OCI-LY7 (cell line): ENCODE data around the gene CDC14B. TPM values are rescaled to one million over a fixed set of nuclear protein-coding genes. Genes with fewer than 3 reads are reported as not detected.

ENCODE experiments used
- BruUV-seq: library from RNA; stranded (reverse); fragments of 400-500 nt; replicated peaks from 2 replicates; lab custom pipeline; 2021; lab: Mats Ljungman, UMichigan
- CTCF ChIA-PET: fragments of 300-600 bp; sonication (Branson Sonifier 250); formaldehyde crosslinking; loops from one replicate; lab custom pipeline; 2022; ENCODE audit warnings: antibody characterized with exemption; ENCODE audit not compliant: unreplicated experiment; lab: Charles Lee
- POLR2A ChIA-PET: fragments of 300-600 bp; sonication (Branson Sonifier 250); formaldehyde crosslinking; loops from one replicate; lab custom pipeline; 2022; ENCODE audit warnings: antibody characterized with exemption; lab: Charles Lee
- DNase-seq: peaks from one replicate; pipeline ENCODE4 v3.0.0-alpha.2; 2015; ENCODE audit warnings: low spot score
- H2AFZ ChIP-seq: fragments of 200-600 bp; sonication (generic), shearing (Covaris generic); 2 replicates; pipeline ENCODE4 v1.6.1; 2014; ENCODE audit warnings: mild to moderate bottlenecking, antibody characterized with exemption, low read length, moderate library complexity
- H3K27ac ChIP-seq: fragments of 200-600 bp; sonication (generic); 2 replicates; pipeline ENCODE4 v1.5.1; 2014; ENCODE audit warnings: mixed run types, low read depth, mild to moderate bottlenecking, moderate library complexity, low read length, inconsistent platforms; ENCODE audit not compliant: poor library complexity, severe bottlenecking
- H3K36me3 ChIP-seq: fragments of 200-600 bp; sonication (generic); 2 replicates; pipeline ENCODE4 v1.6.1; 2014; ENCODE audit warnings: mild to moderate bottlenecking, antibody characterized with exemption, low read length, moderate library complexity, mixed read lengths; ENCODE audit not compliant: insufficient read depth
- H3K4me1 ChIP-seq: fragments of 200-600 bp; sonication (generic); 2 replicates; pipeline ENCODE4 v1.5.1; 2014; ENCODE audit warnings: mild to moderate bottlenecking, low read length; ENCODE audit not compliant: insufficient read depth, poor library complexity, severe bottlenecking
- H3K4me2 ChIP-seq: fragments of 200-600 bp; sonication (generic); 2 replicates; pipeline ENCODE4 v1.6.1; 2014; ENCODE audit warnings: mild to moderate bottlenecking, low read length
- H3K4me3 ChIP-seq: fragments of 200-600 bp; sonication (generic); 2 replicates; pipeline ENCODE4 v1.5.1; 2014; ENCODE audit warnings: mild to moderate bottlenecking, low read depth, low read length; ENCODE audit not compliant: poor library complexity, severe bottlenecking
- H3K79me2 ChIP-seq: fragments of 200-600 bp; sonication (generic); 2 replicates; pipeline ENCODE4 v1.6.1; 2016; ENCODE audit warnings: low read depth, mild to moderate bottlenecking, low read length, moderate library complexity, mixed read lengths; ENCODE audit not compliant: insufficient read depth
- H3K9me2 ChIP-seq: fragments of 200-600 bp; sonication (generic); 2 replicates; pipeline ENCODE4 v1.6.1; 2016; ENCODE audit warnings: mild to moderate bottlenecking, low read length, mixed read lengths; ENCODE audit not compliant: insufficient read depth
- H3K9me3 ChIP-seq: fragments of 200-600 bp; sonication (generic); 2 replicates; pipeline ENCODE4 v1.6.1; 2014; ENCODE audit warnings: mild to moderate bottlenecking, mixed run types, low read length, mixed read lengths
- H4K20me1 ChIP-seq: fragments of 200-600 bp; sonication (generic); 2 replicates; pipeline ENCODE4 v1.6.1; 2014; ENCODE audit warnings: mild to moderate bottlenecking, antibody characterized with exemption, low read length, moderate library complexity, mixed read lengths; ENCODE audit not compliant: insufficient read depth
- CTCF ChIP-seq: fragments of 200-600 bp; sonication (generic); conservative IDR thresholded peaks from 2 replicates; pipeline ENCODE4 v1.5.1; 2014; ENCODE audit warnings: mild to moderate bottlenecking, antibody characterized with exemption, low read length, moderate library complexity, mixed read lengths
- EZH2phosphoT487 ChIP-seq: fragments of 200-600 bp; sonication (generic); IDR thresholded peaks from 2 replicates; pipeline ENCODE4 v1.6.1; 2018; ENCODE audit warnings: low read depth, borderline replicate concordance, mild to moderate bottlenecking, mixed run types, antibody characterized with exemption, low read length, moderate library complexity, mixed read lengths
- intact Hi-C: fragments of 100-400 bp; cut with micrococcal nuclease; formaldehyde crosslinking; loops from one replicate; pipeline ENCODE4 v1.10.0; 2022; ENCODE audit not compliant: unreplicated experiment
- total RNA-seq, 2 experiments: library from RNA; depleted of rRNA in 1 of 2; stranded (reverse); fragments of >200 nt in 1 of 2; shearing (Covaris generic) in 1 of 2; gene quantifications; 2 replicates each; pipeline ENCODE4 v1.2.3, GENCODE V29; 2014 to 2022

CDC14B gene
- total RNA-seq, 2 experiments from 2014 or later, result 0.27 TPM; not detected in 1

- no TSS peak for BruUV-seq
- CTCF ChIA-PET, result no interaction called here
- Histone ChIP-seq H3K9me3 (no peaks in the 10 kb centered on the region), H2AFZ (no peak overlapping the region), H4K20me1 (no peaks in the 10 kb centered on the region), H3K4me2 (no peak overlapping the region), H3K9me2 (no peaks in the 10 kb centered on the region), H3K27ac (no peak overlapping the region), H3K36me3 (no peaks in the 10 kb centered on the region), H3K4me3 (no peak overlapping the region), H3K79me2 (no peaks in the 10 kb centered on the region), H3K4me1 (no peaks in the 10 kb centered on the region)
- TF ChIP-seq CTCF, result no peak
- no peak for TF ChIP-seq EZH2phosphoT487
- DNase-seq, result no peak
- POLR2A ChIA-PET, result interaction anchor here (0.9 kb wide), 1 partner anchor 329 kb away, joined by 3 read pairs; no protein-coding TSS in a partner anchor
- intact Hi-C loops, result no loop called here
These were observed 158.8 kb downstream of the CDC14B start for GRCh38 chr9:96460882-96461281.

- H4K20me1 ChIP-seq, result no peaks in the 10 kb centered on the region
- BruUV-seq, result no TSS peak
- no peak for TF ChIP-seq EZH2phosphoT487
- no peak for TF ChIP-seq CTCF
- ChIA-PET POLR2A (interaction anchor here (0.9 kb wide), 1 partner anchor 329 kb away, joined by 3 read pairs; no protein-coding TSS in a partner anchor), CTCF (no interaction called here)
- H3K9me2 ChIP-seq, result no peaks in the 10 kb centered on the region
- H3K27ac ChIP-seq, result no peak overlapping the region
- no peak overlapping the region for H2AFZ ChIP-seq
- no peaks in the 10 kb centered on the region for H3K79me2 ChIP-seq
- H3K4me3 ChIP-seq, result no peak overlapping the region
- no peaks in the 10 kb centered on the region for H3K9me3 ChIP-seq
- no peak for DNase-seq
- no peak overlapping the region for H3K4me2 ChIP-seq
- intact Hi-C loops, result no loop called here
- H3K4me1 ChIP-seq, result no peaks in the 10 kb centered on the region
- no peaks in the 10 kb centered on the region for H3K36me3 ChIP-seq
These were observed 159.2 kb downstream of the CDC14B start for GRCh38 chr9:96460470-96460869.

DNA sequence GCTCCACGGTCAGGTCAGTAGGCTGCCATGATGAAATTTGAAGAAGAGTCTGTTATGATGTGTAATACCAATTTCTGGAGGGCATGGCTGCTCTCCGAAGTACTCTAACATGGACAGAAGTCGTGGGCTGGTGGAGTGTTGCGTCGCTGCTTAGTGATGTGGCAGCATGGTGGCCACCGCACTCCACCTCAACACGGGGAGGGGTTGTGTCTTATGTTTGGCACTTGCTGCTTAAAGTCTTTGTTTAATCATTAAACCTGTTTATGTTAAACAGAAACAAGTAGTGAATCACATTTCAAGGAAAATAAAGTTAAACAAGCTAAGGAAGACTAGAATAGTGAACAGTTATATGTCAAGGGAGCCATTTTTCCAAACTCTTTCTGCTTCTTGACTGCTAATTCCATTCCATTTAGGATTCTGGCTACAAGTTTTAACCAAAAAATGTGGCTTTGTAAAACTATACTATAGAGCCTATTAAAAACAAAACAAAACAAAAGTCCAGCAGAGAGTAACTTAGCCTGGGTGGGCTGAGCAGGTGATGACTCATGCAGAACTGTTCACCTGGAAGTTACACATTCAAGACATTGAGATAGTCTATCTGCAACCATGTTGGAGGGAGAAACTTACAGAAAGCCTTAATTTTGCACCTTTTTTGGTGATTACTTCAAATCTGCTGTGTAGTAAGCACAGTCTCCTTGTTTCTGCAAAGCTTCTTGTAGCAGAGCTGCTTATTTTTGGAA lies 160.2 kb downstream of the CDC14B start:
- no peaks in the 10 kb centered on the region for H3K9me2 ChIP-seq
- no peak overlapping the region for H2AFZ ChIP-seq
- POLR2A ChIA-PET, result interaction anchor here (0.7 kb wide), 1 partner anchor 57 kb away, joined by 4 read pairs; no protein-coding TSS in a partner anchor
- H3K27ac ChIP-seq, result no peak overlapping the region
- H3K4me1 ChIP-seq, result no peaks in the 10 kb centered on the region
- no peak overlapping the region for H3K4me2 ChIP-seq
- DNase-seq, result no peak
- CTCF ChIA-PET, result no interaction called here
- TF ChIP-seq CTCF, result no peak
- no peak for TF ChIP-seq EZH2phosphoT487
- no TSS peak for BruUV-seq
- intact Hi-C loops, result no loop called here
- no peak overlapping the region for H3K4me3 ChIP-seq
- H3K36me3 ChIP-seq, result no peaks in the 10 kb centered on the region
- H4K20me1 ChIP-seq, result no peaks in the 10 kb centered on the region
- H3K79me2 ChIP-seq, result no peaks in the 10 kb centered on the region
- no peaks in the 10 kb centered on the region for H3K9me3 ChIP-seq
